Osteoblast (primary cell): ENCODE data around the gene MAP7D3. TPM values are rescaled to one million over a fixed set of nuclear protein-coding genes. Genes with fewer than 3 reads are reported as not detected.

Source experiments
- DNase-seq: peaks from one replicate; pipeline ENCODE4 v3.0.0; 2011; ENCODE audit warnings: low spot score, mixed read lengths; ENCODE audit not compliant: insufficient read length; ENCODE audit errors: missing footprints
- H2AFZ ChIP-seq: 2 replicates; pipeline ENCODE4 v1.6.0; 2011; ENCODE audit warnings: mild to moderate bottlenecking, low read length
- H3K27ac ChIP-seq: 2 replicates; pipeline ENCODE4 v1.5.1; 2011; ENCODE audit warnings: mild to moderate bottlenecking, low read depth, low read length, moderate library complexity
- H3K27me3 ChIP-seq: 2 replicates; pipeline ENCODE4 v1.6.0; 2012; ENCODE audit warnings: mild to moderate bottlenecking, control low read depth, inconsistent platforms, low read length, moderate library complexity; ENCODE audit not compliant: insufficient read depth
- H3K36me3 ChIP-seq: 2 replicates; pipeline ENCODE4 v1.5.1; 2011; ENCODE audit warnings: mild to moderate bottlenecking, low read length, control low read depth, moderate library complexity; ENCODE audit not compliant: insufficient read depth
- H3K4me1 ChIP-seq: 2 replicates; pipeline ENCODE4 v1.5.1; 2011; ENCODE audit warnings: mild to moderate bottlenecking, low read length, control low read depth, moderate library complexity; ENCODE audit not compliant: insufficient read depth
- H3K4me2 ChIP-seq: 2 replicates; pipeline ENCODE4 v1.6.0; 2011; ENCODE audit warnings: mild to moderate bottlenecking, low read length; ENCODE audit not compliant: insufficient read depth
- H3K4me3 ChIP-seq: fragments of 200-600 bp; sonication (generic); 3 replicates; pipeline ENCODE4 v1.5.1; 2012; ENCODE audit warnings: mild to moderate bottlenecking, low read length, inconsistent platforms; ENCODE audit not compliant: insufficient read depth
- H3K79me2 ChIP-seq: 2 replicates; pipeline ENCODE4 v1.6.0; 2012; ENCODE audit warnings: mild to moderate bottlenecking, low read length, control low read depth, inconsistent platforms; ENCODE audit not compliant: insufficient read depth
- H3K9me3 ChIP-seq: 2 replicates; pipeline ENCODE4 v1.5.1; 2011; ENCODE audit warnings: low read depth, low read length, control low read depth
- H4K20me1 ChIP-seq: 2 replicates; pipeline ENCODE4 v1.6.0; 2012; ENCODE audit warnings: mild to moderate bottlenecking, low read length, control low read depth; ENCODE audit not compliant: insufficient read depth
- CTCF ChIP-seq: IDR thresholded peaks from 2 replicates; pipeline ENCODE4 v1.5.1; 2011; ENCODE audit warnings: mild to moderate bottlenecking, low read depth, low read length, moderate library complexity; ENCODE audit errors: extremely low read depth
- total RNA-seq: library from RNA; depleted of rRNA; stranded (reverse); fragments of >200 nt; gene quantifications from 2 replicates; pipeline ENCODE4 v1.2.3, GENCODE V29; 2012

MAP7D3 gene
- total RNA-seq, 1 donor, result 19.2 TPM

DNA sequence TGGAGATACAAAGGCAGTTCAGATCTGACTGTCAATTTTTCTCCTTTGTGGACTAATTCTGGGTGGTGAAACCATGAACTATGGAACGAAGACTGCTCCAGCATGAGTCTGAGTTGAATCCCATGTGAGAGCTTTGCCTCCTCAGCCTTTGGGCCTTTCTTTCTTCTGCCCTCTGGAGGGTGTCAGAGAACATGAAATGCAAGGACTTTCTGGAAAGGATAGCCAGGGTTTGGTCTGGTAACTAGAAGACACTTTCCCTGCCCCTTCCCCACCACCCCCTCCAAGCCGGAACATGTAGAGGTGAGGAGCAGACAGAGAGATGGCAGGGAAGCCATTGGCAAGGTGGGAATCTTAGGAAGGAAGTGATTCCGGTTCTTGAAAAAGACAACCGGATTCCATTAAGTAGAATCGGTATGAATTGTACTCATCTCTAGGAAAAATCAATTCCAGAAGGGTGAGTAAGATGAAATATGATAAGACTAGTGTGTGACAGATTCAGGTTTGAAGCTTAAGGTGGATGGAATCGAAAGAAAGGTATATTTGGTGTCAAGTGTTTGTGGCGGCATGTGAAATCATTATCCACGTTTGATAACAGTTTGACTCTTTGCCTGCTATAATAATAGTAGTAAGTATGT is 84.9 kb downstream of the MAP7D3 start:
- peak; percentile 58 for TF ChIP-seq CTCF
- Histone ChIP-seq H3K9me3 (no peaks in the 10 kb centered on the region), H4K20me1 (no peaks in the 10 kb centered on the region), H3K27ac (peak overlapping the region; percentile 53), H3K79me2 (no peaks in the 10 kb centered on the region), H3K27me3 (no peaks in the 10 kb centered on the region), H3K4me2 (no peak overlapping the region), H3K4me1 (peaks cover 41% of the 10 kb centered on the region), H2AFZ (peak overlapping the region; percentile 9), H3K36me3 (no peaks in the 10 kb centered on the region), H3K4me3 (no peak overlapping the region)
- DNase-seq, result no peak

DNA sequence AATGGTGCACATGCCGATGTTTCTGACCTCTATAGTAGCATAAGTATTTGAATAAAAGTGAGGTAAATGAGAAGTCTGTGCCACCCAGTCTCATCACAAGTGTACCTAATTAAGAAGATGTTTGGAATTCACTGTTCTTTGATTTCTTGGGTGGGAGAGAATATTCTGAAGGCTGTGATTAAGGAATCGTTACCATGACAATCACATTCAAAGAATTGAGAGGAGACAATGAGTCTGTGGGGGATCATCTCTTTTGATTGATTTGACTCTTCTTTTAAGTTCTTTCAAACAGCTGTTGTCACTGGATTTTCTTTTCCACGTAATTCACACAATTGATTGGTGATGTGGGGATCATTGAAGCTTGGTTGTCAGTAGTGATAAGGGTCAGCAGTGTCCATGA is 85.8 kb downstream of the MAP7D3 start:
- H3K27me3 ChIP-seq, result no peaks in the 10 kb centered on the region
- H3K9me3 ChIP-seq, result no peaks in the 10 kb centered on the region
- no peaks in the 10 kb centered on the region for H3K79me2 ChIP-seq
- H3K27ac ChIP-seq, result no peak overlapping the region
- no peaks in the 10 kb centered on the region for H4K20me1 ChIP-seq
- H3K4me1 ChIP-seq, result peaks cover 35% of the 10 kb centered on the region
- H3K4me2 ChIP-seq, result no peak overlapping the region
- no peak for DNase-seq
- TF ChIP-seq CTCF, result no peak
- no peaks in the 10 kb centered on the region for H3K36me3 ChIP-seq
- no peak overlapping the region for H3K4me3 ChIP-seq
- H2AFZ ChIP-seq, result no peak overlapping the region

DNA sequence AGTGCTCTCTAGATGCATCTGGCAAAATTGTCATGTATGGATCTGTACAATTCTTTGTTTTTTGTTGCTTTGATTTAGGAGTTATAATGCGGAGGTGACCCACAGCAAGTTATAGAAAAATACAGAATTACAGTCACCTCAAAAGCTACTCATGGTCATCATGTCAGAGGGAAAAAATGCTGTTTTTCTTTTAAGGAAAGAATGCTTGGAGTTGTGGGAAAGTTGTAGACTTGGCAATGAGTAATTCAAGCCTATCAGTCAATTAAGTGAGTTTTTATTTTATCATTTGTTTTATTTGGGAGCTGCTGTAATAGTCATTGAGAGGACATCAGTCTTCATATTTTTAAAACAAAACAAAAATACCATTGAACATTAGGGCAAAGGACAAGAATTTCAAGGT is 87.5 kb downstream of the MAP7D3 start:
- Histone ChIP-seq H3K9me3 (no peaks in the 10 kb centered on the region), H3K36me3 (no peaks in the 10 kb centered on the region), H4K20me1 (no peaks in the 10 kb centered on the region), H2AFZ (no peak overlapping the region), H3K4me1 (peaks cover 20% of the 10 kb centered on the region), H3K27ac (peak overlapping the region; percentile 84), H3K27me3 (no peaks in the 10 kb centered on the region), H3K79me2 (no peaks in the 10 kb centered on the region), H3K4me3 (no peak overlapping the region), H3K4me2 (peak overlapping the region; percentile 28)
- DNase-seq, result no peak
- no peak for TF ChIP-seq CTCF

Other genes starting within 250 kb of the MAP7D3 start
- gene FHL1, start 103.9 kb downstream of the MAP7D3 start, total RNA-seq, result 51.8 and 68.7 TPM in 2 replicates
- gene ADGRG4, start 49.6 kb upstream of the MAP7D3 start, total RNA-seq, result not detected in 2 replicates
- gene BRS3, start 236.5 kb upstream of the MAP7D3 start, total RNA-seq, result not detected in 2 replicates
- gene HTATSF1, start 246.2 kb upstream of the MAP7D3 start, total RNA-seq, result 25.3 and 26.1 TPM in 2 replicates